Kidney epithelial cell (primary cell): ENCODE results near the gene PZP. TPM values are rescaled to one million over a fixed set of nuclear protein-coding genes. Genes with fewer than 3 reads are reported as not detected.

Experiments
- DNase-seq: peaks from one replicate; pipeline ENCODE4 v3.0.0-alpha.2; 2010; ENCODE audit warnings: low read depth
- H3K27me3 ChIP-seq: 2 replicates; pipeline ENCODE4 v1.6.0; 2011; ENCODE audit warnings: low read length; ENCODE audit not compliant: control insufficient read depth, insufficient read depth
- H3K36me3 ChIP-seq: 2 replicates; pipeline ENCODE4 v1.5.1; 2011; ENCODE audit warnings: low read length; ENCODE audit not compliant: control insufficient read depth, insufficient read depth
- H3K4me3 ChIP-seq: 2 replicates; pipeline ENCODE4 v1.5.1; 2011; ENCODE audit warnings: low read depth, mild to moderate bottlenecking, control low read depth, low read length
- total RNA-seq: library from RNA; depleted of rRNA; stranded (reverse); fragments of >200 nt; gene quantifications from 2 replicates; pipeline ENCODE4 v1.2.3, GENCODE V29; 2015
- TF ChIP-seq, protein P1 (sequence below): IDR thresholded peaks from 2 replicates; pipeline ENCODE4 v1.5.1; 2011; ENCODE audit warnings: mild to moderate bottlenecking, moderate library complexity, low read length, control low read depth, inconsistent platforms; ENCODE audit not compliant: insufficient read depth, poor library complexity, severe bottlenecking

Gene PZP
- total RNA-seq, 1 donor from 2014 or later = not detected

DNA sequence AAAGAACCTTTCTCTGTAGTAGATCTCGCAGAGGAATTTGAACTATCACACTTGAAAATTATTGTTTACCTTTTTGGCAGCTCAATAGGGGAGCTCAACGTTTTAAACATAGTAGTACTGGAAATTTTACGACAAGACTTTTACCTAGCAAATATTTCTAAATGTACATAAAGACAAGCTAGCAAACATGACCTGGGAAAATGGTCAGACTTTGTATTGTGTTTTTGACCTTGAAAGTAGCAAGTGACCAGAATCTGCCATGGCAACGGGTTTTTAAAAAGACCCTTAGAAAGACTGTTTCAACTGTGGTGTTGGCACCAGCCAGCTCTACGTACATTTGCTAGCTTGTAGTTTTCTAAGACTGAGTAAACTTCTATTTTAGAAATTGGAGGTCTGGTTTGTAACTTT is 72.3 kb downstream of the PZP start:
- DNase-seq = no peak
- no peaks in the 10 kb centered on the region for H3K36me3 ChIP-seq
- no peaks in the 10 kb centered on the region for H3K27me3 ChIP-seq
- no peak overlapping the region for H3K4me3 ChIP-seq
- TF ChIP-seq, protein P1, sequence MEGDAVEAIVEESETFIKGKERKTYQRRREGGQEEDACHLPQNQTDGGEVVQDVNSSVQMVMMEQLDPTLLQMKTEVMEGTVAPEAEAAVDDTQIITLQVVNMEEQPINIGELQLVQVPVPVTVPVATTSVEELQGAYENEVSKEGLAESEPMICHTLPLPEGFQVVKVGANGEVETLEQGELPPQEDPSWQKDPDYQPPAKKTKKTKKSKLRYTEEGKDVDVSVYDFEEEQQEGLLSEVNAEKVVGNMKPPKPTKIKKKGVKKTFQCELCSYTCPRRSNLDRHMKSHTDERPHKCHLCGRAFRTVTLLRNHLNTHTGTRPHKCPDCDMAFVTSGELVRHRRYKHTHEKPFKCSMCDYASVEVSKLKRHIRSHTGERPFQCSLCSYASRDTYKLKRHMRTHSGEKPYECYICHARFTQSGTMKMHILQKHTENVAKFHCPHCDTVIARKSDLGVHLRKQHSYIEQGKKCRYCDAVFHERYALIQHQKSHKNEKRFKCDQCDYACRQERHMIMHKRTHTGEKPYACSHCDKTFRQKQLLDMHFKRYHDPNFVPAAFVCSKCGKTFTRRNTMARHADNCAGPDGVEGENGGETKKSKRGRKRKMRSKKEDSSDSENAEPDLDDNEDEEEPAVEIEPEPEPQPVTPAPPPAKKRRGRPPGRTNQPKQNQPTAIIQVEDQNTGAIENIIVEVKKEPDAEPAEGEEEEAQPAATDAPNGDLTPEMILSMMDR = no peak

DNA sequence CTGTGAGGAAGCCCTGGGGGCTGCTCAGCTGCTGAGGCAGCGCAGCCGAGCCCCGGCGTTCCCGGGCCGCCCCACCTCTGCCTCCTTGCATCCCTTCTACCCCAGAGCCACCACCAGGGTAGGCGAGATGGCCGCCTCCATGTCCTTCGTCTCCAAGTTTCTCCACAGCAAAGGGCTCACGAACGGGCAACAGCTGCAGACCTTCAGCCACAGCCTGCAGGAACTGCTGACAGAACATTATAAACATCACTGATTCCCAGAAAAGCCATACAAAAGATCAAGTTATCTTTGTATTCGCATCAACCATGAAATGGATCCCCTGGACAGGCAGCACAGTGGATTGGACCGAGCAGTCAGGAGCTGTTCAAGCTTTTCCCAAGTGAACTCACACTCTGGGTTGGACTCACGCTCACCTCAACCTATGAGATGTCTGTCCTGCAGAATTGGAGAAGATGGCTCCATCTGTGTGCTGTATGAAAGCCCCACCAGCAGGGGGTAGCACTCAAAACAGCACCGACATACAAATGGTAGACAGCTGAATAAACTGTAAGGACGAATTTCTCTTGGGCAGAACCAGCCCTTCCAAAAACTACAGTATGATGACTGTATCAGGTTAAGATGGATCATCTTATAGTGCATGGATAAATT is 73.1 kb downstream of the PZP start:
- DNase-seq = no peak
- no peaks in the 10 kb centered on the region for H3K27me3 ChIP-seq
- TF ChIP-seq, protein P1 = peak; percentile 17
- no peaks in the 10 kb centered on the region for H3K36me3 ChIP-seq
- H3K4me3 ChIP-seq = no peak overlapping the region

DNA sequence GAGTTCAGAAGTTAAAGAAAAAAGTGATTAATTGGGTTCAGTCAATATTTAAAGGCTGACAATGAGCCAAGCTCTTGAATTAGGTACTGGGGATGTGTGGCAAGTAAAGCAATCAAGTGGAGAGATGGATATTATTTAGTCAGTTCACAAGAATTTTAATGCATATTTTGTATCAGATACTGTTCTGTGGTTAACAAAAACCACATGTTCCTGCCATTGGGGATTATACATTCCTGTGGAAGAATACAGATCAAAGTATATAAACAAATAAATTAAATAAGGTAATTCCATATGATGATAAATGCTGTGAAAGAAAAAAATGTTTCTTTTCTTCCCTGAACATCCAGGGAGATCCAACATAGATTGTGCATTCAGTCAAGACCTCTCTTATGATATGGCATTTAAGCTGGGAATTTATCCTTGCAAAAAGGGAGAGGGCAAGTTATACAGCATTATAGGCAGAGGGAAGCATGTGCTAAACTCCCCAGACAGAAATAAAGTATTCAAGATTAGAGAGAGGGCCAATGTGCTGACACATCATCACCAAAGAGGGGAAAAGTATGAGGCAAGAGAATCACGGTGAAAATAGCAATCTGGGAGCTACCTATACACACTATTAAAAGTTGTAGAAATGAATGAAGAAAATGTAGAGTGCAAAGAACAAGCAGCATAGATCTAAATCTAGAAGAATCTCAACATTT is 74.8 kb downstream of the PZP start:
- H3K36me3 ChIP-seq = no peaks in the 10 kb centered on the region
- TF ChIP-seq, protein P1 = no peak
- no peaks in the 10 kb centered on the region for H3K27me3 ChIP-seq
- H3K4me3 ChIP-seq = no peak overlapping the region
- DNase-seq = no peak

DNA sequence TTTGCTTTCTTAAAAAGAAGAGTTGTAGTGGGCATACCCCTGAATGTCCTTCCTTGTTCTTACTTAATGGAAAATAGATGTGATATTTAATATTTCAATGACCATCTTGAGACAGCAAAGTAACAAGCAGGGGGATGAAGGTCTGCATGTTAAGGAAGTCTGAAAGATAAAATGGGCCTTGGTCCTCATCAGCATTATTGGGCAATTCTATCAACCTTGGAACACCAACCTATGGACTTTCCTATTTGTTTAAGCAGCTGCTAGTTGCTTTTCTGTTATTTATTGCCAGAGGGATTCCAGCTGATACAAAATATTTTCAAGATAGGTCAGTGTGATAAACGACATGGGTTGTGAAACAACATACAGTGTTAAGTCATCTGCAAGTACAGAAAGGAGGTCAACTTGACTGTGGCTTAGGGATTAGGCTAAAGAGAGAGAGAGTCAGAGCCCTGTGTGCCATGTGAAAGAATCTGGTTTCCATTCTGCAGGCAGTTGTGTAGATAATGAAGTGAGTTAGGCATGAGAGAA is 76.1 kb downstream of the PZP start:
- no peak for DNase-seq
- no peaks in the 10 kb centered on the region for H3K36me3 ChIP-seq

DNA sequence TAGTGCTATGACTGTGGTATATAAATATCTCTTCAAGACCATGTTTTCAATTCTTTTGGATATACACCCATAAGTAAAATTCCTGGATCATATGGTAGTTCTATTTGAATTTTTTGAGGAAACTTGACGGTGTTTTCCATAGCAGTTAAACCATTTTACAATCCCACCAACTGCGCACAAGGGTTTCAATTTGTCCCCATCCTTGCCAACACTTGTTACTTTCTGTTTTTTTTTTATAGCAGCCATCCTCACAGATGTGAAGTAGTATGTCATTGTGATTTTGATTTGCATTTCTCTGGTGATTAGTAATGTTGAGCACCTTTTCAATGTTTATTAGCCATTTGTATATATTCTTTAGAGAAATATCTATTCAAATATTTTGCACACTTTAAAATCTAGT is 78.0 kb downstream of the PZP start:
- TF ChIP-seq, protein P1 = no peak
- DNase-seq = no peak
- no peak overlapping the region for H3K4me3 ChIP-seq

More for the DNA sequence above, 76.1 kb downstream of the PZP start:
- TF ChIP-seq, protein P1 = no peak
- H3K4me3 ChIP-seq = no peak overlapping the region
- H3K27me3 ChIP-seq = no peaks in the 10 kb centered on the region

More for the DNA sequence above, 78.0 kb downstream of the PZP start:
- no peaks in the 10 kb centered on the region for H3K27me3 ChIP-seq
- no peaks in the 10 kb centered on the region for H3K36me3 ChIP-seq
